PC-3 (cell line): ENCODE results near the gene FMNL2.

ENCODE experiments used
- CTCF ChIP-seq: fragments of 300-600 bp; sonication (generic); conservative IDR thresholded peaks from 2 replicates; pipeline ENCODE4 v1.5.1; 2017; ENCODE audit warnings: antibody characterized with exemption, low read depth, mild to moderate bottlenecking, low read length
- EZH2 ChIP-seq: fragments of 300-600 bp; sonication (generic); IDR thresholded peaks from one replicate; pipeline ENCODE4 v1.6.1; 2017; ENCODE audit warnings: antibody characterized with exemption, mild to moderate bottlenecking, low read length; ENCODE audit not compliant: unreplicated experiment
- EZH2phosphoT487 ChIP-seq: fragments of 300-600 bp; sonication (generic); IDR thresholded peaks from 2 replicates; pipeline ENCODE4 v1.6.1; 2018; ENCODE audit warnings: mild to moderate bottlenecking, antibody characterized with exemption, low read length, borderline replicate concordance

GRCh38 chr2:152568531-152568930, 233.6 kb downstream of the FMNL2 start:
- no peak for TF ChIP-seq CTCF
- TF ChIP-seq EZH2 = no peak
- no peak for TF ChIP-seq EZH2phosphoT487
